KMS-11 (cell line): ENCODE measurements around the gene DSCAM.

Experiments
- H2AFZ ChIP-seq: fragments of 200-600 bp; sonication (generic); 2 replicates; pipeline ENCODE4 v1.6.1; 2016; ENCODE audit warnings: antibody characterized with exemption, mixed run types, low read depth
- H3K27ac ChIP-seq: fragments of 200-600 bp; sonication (generic); 2 replicates; pipeline ENCODE4 v1.6.1; 2016; ENCODE audit warnings: mild to moderate bottlenecking, mixed run types
- H3K27me3 ChIP-seq: fragments of 200-600 bp; sonication (generic); 2 replicates; pipeline ENCODE4 v1.6.1; 2017; ENCODE audit warnings: mild to moderate bottlenecking, low read depth, mixed run types, moderate library complexity; ENCODE audit not compliant: insufficient read depth
- H3K36me3 ChIP-seq: fragments of 200-600 bp; sonication (generic); 2 replicates; pipeline ENCODE4 v1.6.1; 2017; ENCODE audit warnings: mild to moderate bottlenecking, mixed run types; ENCODE audit not compliant: insufficient read depth
- H3K4me1 ChIP-seq: fragments of 200-600 bp; sonication (generic); 2 replicates; pipeline ENCODE4 v1.6.1; 2016; ENCODE audit warnings: mild to moderate bottlenecking, low read depth, mixed run types; ENCODE audit not compliant: poor library complexity, severe bottlenecking
- H3K4me2 ChIP-seq: fragments of 200-600 bp; sonication (generic); 2 replicates; pipeline ENCODE4 v1.7.0; 2016; ENCODE audit warnings: mild to moderate bottlenecking, mixed run types
- H3K4me3 ChIP-seq: fragments of 200-600 bp; sonication (generic); IDR thresholded peaks from 2 replicates; pipeline ENCODE4 v1.6.1; 2017; ENCODE audit warnings: low read depth, low read length, mixed read lengths; ENCODE audit not compliant: insufficient read depth
- H3K79me2 ChIP-seq: fragments of 200-600 bp; sonication (generic); 2 replicates; pipeline ENCODE4 v1.6.1; 2016; ENCODE audit warnings: low read depth, mixed run types; ENCODE audit not compliant: insufficient read depth
- H3K9ac ChIP-seq: fragments of 200-600 bp; sonication (generic); 2 replicates; pipeline ENCODE4 v1.6.1; 2016; ENCODE audit warnings: mild to moderate bottlenecking, mixed run types
- H4K20me1 ChIP-seq: fragments of 200-600 bp; sonication (generic); 2 replicates; pipeline ENCODE4 v1.6.1; 2016; ENCODE audit warnings: mild to moderate bottlenecking, mixed run types; ENCODE audit not compliant: insufficient read depth
- CTCF ChIP-seq: fragments of 200-600 bp; sonication (generic); conservative IDR thresholded peaks from 2 replicates; pipeline ENCODE4 v1.6.1; 2017; ENCODE audit warnings: low read depth, mild to moderate bottlenecking, antibody characterized with exemption, low read length, moderate library complexity, mixed read lengths

DSCAM gene

GRCh38 chr21:39965026-39965425, 881.9 kb downstream of the DSCAM start:
- Histone ChIP-seq H3K27me3 (no peaks in the 10 kb centered on the region), H3K79me2 (no peaks in the 10 kb centered on the region), H3K36me3 (no peaks in the 10 kb centered on the region), H3K4me1 (no peaks in the 10 kb centered on the region), H3K27ac (no peak overlapping the region), H2AFZ (no peak overlapping the region), H3K4me2 (no peak overlapping the region), H3K4me3 (no peak overlapping the region), H4K20me1 (no peaks in the 10 kb centered on the region), H3K9ac (no peak overlapping the region)
- TF ChIP-seq CTCF, result no peak

- H3K36me3 ChIP-seq, result no peaks in the 10 kb centered on the region
- H3K4me3 ChIP-seq, result no peak overlapping the region
- H2AFZ ChIP-seq, result no peak overlapping the region
- no peaks in the 10 kb centered on the region for H3K4me1 ChIP-seq
- TF ChIP-seq CTCF, result no peak
- no peak overlapping the region for H3K27ac ChIP-seq
- no peak overlapping the region for H3K9ac ChIP-seq
- H3K4me2 ChIP-seq, result no peak overlapping the region
- no peaks in the 10 kb centered on the region for H4K20me1 ChIP-seq
- no peaks in the 10 kb centered on the region for H3K79me2 ChIP-seq
- H3K27me3 ChIP-seq, result no peaks in the 10 kb centered on the region
These were observed 885.7 kb downstream of the DSCAM start for GRCh38 chr21:39961251-39961650.
